Neural progenitor cell (in vitro differentiated cells): ENCODE measurements around the gene RIN2.

Experiments used
- EZH2phosphoT487 ChIP-seq: fragments of 200-600 bp; sonication (generic); IDR thresholded peaks from 2 replicates; pipeline ENCODE4 v1.6.1; 2017; ENCODE audit warnings: antibody characterized with exemption
- TF ChIP-seq, protein P1 (sequence below): fragments of 200-600 bp; sonication (generic); IDR thresholded peaks from 2 replicates; pipeline ENCODE4 v1.5.1; 2017; ENCODE audit warnings: antibody characterized with exemption, mild to moderate bottlenecking

DNA sequence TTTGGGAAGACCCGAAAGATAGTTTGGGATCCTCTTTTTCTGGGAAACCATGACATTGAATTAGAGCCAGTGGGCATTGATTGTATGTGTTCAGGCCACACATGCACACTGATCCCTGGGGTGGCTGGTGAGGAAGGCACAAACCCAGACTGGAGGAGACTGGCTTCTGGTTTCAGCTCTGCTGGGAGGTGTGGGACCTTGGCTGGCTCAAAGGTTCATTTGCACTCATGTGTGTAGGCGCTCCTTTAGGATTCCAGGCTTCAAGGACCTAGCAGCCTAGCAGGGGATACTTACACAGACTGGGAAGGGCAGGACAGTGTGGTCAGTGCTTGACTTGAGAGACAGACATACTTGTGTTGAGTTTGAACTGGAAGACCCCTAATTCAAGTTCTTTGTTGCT is 7.2 kb downstream of the RIN2 start:
- TF ChIP-seq, protein P1, sequence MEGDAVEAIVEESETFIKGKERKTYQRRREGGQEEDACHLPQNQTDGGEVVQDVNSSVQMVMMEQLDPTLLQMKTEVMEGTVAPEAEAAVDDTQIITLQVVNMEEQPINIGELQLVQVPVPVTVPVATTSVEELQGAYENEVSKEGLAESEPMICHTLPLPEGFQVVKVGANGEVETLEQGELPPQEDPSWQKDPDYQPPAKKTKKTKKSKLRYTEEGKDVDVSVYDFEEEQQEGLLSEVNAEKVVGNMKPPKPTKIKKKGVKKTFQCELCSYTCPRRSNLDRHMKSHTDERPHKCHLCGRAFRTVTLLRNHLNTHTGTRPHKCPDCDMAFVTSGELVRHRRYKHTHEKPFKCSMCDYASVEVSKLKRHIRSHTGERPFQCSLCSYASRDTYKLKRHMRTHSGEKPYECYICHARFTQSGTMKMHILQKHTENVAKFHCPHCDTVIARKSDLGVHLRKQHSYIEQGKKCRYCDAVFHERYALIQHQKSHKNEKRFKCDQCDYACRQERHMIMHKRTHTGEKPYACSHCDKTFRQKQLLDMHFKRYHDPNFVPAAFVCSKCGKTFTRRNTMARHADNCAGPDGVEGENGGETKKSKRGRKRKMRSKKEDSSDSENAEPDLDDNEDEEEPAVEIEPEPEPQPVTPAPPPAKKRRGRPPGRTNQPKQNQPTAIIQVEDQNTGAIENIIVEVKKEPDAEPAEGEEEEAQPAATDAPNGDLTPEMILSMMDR = no peak
- no peak for TF ChIP-seq EZH2phosphoT487
